CD1c-positive myeloid dendritic cell (primary cell): ENCODE data around the gene METTL2B.
"Not testable (repeated sequence)": the region's sequence is repeated elsewhere in the genome, so short reads cannot be mapped to it uniquely, and the experiment has no call there.

ENCODE experiments used
- DNase-seq: peaks from one replicate; pipeline ENCODE4 v3.0.0-alpha.2; 2016; ENCODE audit errors: extremely low spot score

The METTL2B gene

GRCh38 chr7:128454808-128455542, 21.6 kb upstream of the METTL2B start:
- peak; percentile 23 for DNase-seq

- peak; percentile 98 for DNase-seq
Observed at GRCh38 chr7:128455543-128456254, 20.8 kb upstream of the METTL2B start, which contains the start of gene HILPDA. HILPDA (plus strand) TSS chr7:128455878; CDS start chr7:128457269, 1,391 bp downstream.

GRCh38 chr7:128456255-128456725, 20.3 kb upstream of the METTL2B start:
- DNase-seq, result no peak

- DNase-seq, result not testable (repeated sequence)
Observed at GRCh38 chr7:128457385-128457784, 19.2 kb upstream of the METTL2B start.

- no peak for DNase-seq
Observed at GRCh38 chr7:128458956-128459355, 17.6 kb upstream of the METTL2B start.

GRCh38 chr7:128459394-128459878, 17.1 kb upstream of the METTL2B start:
- DNase-seq, result peak; percentile 75

GRCh38 chr7:128462460-128462859, 14.1 kb upstream of the METTL2B start:
- no peak for DNase-seq

- not testable (repeated sequence) for DNase-seq
Observed at GRCh38 chr7:128463345-128463744, 13.2 kb upstream of the METTL2B start.

- not testable (repeated sequence) for DNase-seq
Observed at GRCh38 chr7:128463933-128464332, 12.6 kb upstream of the METTL2B start.

GRCh38 chr7:128466871-128467270, 9.7 kb upstream of the METTL2B start:
- not testable (repeated sequence) for DNase-seq

- not testable (repeated sequence) for DNase-seq
Observed at GRCh38 chr7:128477336-128477690, 765 bp downstream of the METTL2B start.

GRCh38 chr7:128479082-128479481, 2.5 kb downstream of the METTL2B start:
- not testable (repeated sequence) for DNase-seq

GRCh38 chr7:128488134-128488533, 11.6 kb downstream of the METTL2B start:
- DNase-seq, result not testable (repeated sequence)

GRCh38 chr7:128497405-128497804, 20.9 kb downstream of the METTL2B start:
- DNase-seq, result no peak

- DNase-seq, result peak; percentile 29
Observed at GRCh38 chr7:128505416-128505815, 28.9 kb downstream of the METTL2B start.

GRCh38 chr7:128506819-128507218, 30.3 kb downstream of the METTL2B start:
- not testable (repeated sequence) for DNase-seq

GRCh38 chr7:128507321-128507993, 30.9 kb downstream of the METTL2B start:
- DNase-seq, result not testable (repeated sequence)

- not testable (repeated sequence) for DNase-seq
Observed at GRCh38 chr7:128511692-128512091, 35.1 kb downstream of the METTL2B start.

GRCh38 chr7:128515232-128515631, 38.7 kb downstream of the METTL2B start:
- not testable (repeated sequence) for DNase-seq

- not testable (repeated sequence) for DNase-seq
Observed at GRCh38 chr7:128517023-128517422, 40.5 kb downstream of the METTL2B start.

GRCh38 chr7:128523226-128523931, 46.8 kb downstream of the METTL2B start:
- DNase-seq, result peak; percentile 66
